GM12864 (cell line): Measurements from ENCODE around the gene PRSS53.

Source experiments
- DNase-seq: peaks from one replicate; pipeline ENCODE4 v3.0.0-alpha.2; 2011; ENCODE audit warnings: low read depth
- H3K4me3 ChIP-seq: 2 replicates; pipeline ENCODE4 v1.5.1; 2011; ENCODE audit warnings: mild to moderate bottlenecking, low read depth, low read length, control low read depth
- CTCF ChIP-seq: IDR thresholded peaks from 2 replicates; pipeline ENCODE4 v1.5.1; 2011; ENCODE audit warnings: low read depth, mild to moderate bottlenecking, moderate library complexity, low read length, control low read depth, inconsistent platforms; ENCODE audit errors: missing control alignments

Gene PRSS53

GRCh38 chr16:31133046-31133501 lies 44.3 kb upstream of the PRSS53 start:
- no peak overlapping the region for H3K4me3 ChIP-seq
- no peak for TF ChIP-seq CTCF
- no peak for DNase-seq

DNA sequence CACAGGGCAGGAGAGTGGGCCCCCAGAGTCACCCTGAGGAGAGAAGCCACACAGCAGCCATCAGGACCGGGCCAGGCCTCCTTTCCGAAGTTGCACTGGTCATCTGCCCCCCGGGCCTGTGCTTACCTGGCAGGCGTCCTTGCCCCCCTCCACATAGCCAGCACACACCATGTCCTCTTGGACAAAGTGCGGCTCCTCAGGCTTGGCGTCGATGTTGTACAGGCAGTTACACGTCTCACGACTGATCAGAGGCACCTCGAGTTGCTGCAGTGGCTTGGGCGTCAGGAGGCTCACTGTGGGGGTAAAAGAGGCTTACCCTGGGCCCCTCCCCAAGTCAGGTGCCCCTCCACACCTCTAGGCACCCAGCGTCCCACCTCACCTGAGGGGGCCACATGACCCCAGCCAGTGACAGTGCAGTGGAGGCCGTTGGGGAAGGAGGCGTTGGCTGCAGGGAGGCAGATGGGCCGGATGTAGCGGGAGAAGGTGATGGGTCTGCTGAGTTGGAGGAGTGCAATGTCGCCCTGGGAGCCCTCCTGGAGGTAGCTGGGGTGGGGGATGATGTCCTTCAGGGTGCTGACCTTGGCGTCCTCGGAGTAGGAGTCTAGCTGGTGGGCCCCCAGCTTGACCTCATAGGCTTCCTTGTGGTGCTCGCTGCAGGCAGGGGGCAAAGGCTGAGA lies 43.7 kb upstream of the PRSS53 start:
- TF ChIP-seq CTCF, result no peak
- DNase-seq, result no peak
- H3K4me3 ChIP-seq, result no peak overlapping the region

DNA sequence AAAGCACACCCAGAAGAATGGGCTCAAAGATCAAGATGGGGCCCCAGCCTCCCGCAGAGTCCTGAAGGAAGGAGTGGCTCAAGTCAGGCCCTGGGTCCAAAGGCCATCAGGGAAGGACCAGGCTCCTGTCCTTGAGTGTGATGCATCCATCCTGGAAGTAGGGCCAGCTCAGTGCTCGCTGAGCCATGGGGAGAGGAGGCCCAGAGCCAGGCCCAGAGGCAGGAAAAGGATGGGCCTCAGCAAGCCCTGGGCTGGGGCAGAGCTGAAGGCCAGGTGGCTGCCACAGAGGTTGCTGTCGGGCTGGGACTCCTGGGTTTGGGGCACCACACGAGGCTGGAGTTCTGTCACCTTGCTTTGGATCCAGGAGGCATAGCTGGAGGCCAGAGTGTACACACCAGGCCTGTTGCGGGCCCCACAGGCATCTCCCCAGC lies 43.1 kb upstream of the PRSS53 start:
- TF ChIP-seq CTCF, result no peak
- DNase-seq, result no peak
- no peak overlapping the region for H3K4me3 ChIP-seq

- no peak for TF ChIP-seq CTCF
- no peak overlapping the region for H3K4me3 ChIP-seq
- no peak for DNase-seq
Observed at GRCh38 chr16:31131416-31131815, 42.7 kb upstream of the PRSS53 start.

DNA sequence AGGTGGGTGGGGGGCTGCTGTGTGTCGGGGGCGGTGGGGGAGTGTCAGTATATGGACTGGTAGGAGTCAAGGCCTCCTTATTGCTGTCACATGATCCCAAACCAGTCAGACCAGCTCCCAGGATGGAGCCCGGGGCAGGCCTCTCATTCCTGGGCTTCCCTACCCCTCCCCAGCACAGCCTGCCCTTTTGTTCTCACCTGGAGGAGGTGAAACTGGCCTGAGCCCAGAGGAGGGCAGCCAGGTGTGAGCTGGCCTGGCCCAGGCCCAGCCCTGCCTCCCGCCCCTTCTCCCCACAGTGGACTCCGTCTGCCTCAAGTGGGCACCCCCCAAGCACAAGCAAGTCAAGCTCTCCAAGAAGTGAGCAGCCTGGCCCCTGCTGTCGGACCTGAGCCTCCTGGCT lies 42.2 kb upstream of the PRSS53 start:
- TF ChIP-seq CTCF, result no peak
- DNase-seq, result no peak
- H3K4me3 ChIP-seq, result no peak overlapping the region

DNA sequence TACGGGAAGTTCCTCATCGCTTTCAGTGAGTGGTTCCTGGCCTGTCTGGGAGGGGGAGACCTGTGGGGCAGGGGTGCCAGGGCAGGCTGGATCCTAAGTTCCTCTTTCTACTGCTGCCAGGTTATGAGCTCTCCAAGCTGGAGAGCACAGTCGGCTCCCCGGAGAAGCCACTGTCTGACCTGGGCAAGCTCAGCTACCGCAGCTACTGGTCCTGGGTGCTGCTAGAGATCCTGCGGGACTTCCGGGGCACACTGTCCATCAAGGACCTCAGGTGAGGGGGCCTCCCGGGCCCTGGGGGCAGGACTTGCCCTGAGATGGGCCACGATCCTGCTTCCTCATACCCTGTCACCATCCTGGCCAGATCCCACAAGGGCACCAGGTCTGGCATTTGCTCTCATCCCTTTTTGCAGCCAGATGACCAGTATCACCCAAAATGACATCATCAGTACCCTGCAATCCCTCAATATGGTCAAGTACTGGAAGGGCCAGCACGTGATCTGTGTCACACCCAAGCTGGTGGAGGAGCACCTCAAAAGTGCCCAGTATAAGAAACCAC lies 41.7 kb upstream of the PRSS53 start:
- no peak overlapping the region for H3K4me3 ChIP-seq
- DNase-seq, result no peak
- no peak for TF ChIP-seq CTCF
